Hepatocyte (in vitro differentiated cells): ENCODE data around the gene WLS.

Experiments
- EZH2 ChIP-seq: fragments of 200-600 bp; sonication (generic); IDR thresholded peaks from 2 replicates; pipeline ENCODE4 v1.6.1; 2016; ENCODE audit warnings: antibody characterized with exemption, mild to moderate bottlenecking, borderline replicate concordance
- EZH2phosphoT487 ChIP-seq: fragments of 200-600 bp; sonication (generic); IDR thresholded peaks from one replicate; pipeline ENCODE4 v1.6.1; 2018; ENCODE audit warnings: antibody characterized with exemption, mild to moderate bottlenecking, low read depth, moderate library complexity; ENCODE audit not compliant: unreplicated experiment, severe bottlenecking
- TF ChIP-seq, protein P1 (sequence below): fragments of 200-600 bp; sonication (generic); IDR thresholded peaks from 2 replicates; pipeline ENCODE4 v1.5.1; 2016; ENCODE audit warnings: antibody characterized with exemption, mild to moderate bottlenecking; ENCODE audit not compliant: poor library complexity

DNA sequence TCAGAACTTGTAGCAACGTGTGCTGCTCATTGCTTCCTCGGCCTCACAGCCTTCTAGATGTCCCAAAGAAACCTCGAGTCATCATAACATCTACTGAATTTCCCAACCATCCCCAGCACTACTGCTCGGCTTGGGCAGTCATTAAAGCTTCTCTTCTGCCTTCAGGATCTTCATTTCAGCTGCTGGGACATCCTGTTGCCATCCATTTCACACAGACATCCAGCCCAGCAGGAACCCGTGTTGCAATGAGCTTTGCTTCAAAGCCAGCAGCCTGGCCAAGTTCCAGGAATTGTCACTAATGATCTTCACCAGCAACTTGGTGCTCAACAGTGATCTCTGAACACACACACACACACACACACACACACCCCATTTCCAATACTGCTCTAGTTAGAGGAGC, 18.5 kb downstream of the WLS start:
- TF ChIP-seq, protein P1, sequence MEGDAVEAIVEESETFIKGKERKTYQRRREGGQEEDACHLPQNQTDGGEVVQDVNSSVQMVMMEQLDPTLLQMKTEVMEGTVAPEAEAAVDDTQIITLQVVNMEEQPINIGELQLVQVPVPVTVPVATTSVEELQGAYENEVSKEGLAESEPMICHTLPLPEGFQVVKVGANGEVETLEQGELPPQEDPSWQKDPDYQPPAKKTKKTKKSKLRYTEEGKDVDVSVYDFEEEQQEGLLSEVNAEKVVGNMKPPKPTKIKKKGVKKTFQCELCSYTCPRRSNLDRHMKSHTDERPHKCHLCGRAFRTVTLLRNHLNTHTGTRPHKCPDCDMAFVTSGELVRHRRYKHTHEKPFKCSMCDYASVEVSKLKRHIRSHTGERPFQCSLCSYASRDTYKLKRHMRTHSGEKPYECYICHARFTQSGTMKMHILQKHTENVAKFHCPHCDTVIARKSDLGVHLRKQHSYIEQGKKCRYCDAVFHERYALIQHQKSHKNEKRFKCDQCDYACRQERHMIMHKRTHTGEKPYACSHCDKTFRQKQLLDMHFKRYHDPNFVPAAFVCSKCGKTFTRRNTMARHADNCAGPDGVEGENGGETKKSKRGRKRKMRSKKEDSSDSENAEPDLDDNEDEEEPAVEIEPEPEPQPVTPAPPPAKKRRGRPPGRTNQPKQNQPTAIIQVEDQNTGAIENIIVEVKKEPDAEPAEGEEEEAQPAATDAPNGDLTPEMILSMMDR = no peak
- no peak for TF ChIP-seq EZH2
- TF ChIP-seq EZH2phosphoT487 = no peak
